GM12878 (cell line): ENCODE results near the gene ZNF284. TPM values are rescaled to one million over a fixed set of nuclear protein-coding genes. Genes with fewer than 3 reads are reported as not detected.

Experiments
- ATAC-seq: fragments of 200-7000 bp; cut with Tn5 transposase; 3 replicates; pipeline ENCODE4 v1.9.1; 2020; ENCODE audit warnings: mild to moderate bottlenecking, moderate library complexity
- BruUV-seq: library from RNA; stranded (reverse); fragments of 400-500 nt; replicated peaks from 2 replicates; lab custom pipeline; 2021; lab: Mats Ljungman, UMichigan
- CTCF ChIA-PET: fragments of 300-600 bp; sonication (Branson Sonifier 250); formaldehyde crosslinking; extraction: SDS; loops from one replicate; lab custom pipeline; 2021; ENCODE audit warnings: inconsistent platforms; lab: Yijun Ruan, JAX
- POLR2A ChIA-PET: fragments of 350-600 bp; formaldehyde crosslinking; extraction: SDS; loops from one replicate; lab custom pipeline; 2021; ENCODE audit warnings: inconsistent platforms; lab: Charles Lee
- RAD21 ChIA-PET: fragments of 300-600 bp; sonication (Branson Sonifier 250); formaldehyde crosslinking; loops from one replicate; lab custom pipeline; 2023; ENCODE audit warnings: antibody characterized with exemption; ENCODE audit not compliant: unreplicated experiment; lab: Charles Lee
- SMC1A ChIA-PET: fragments of 300-600 bp; sonication (Branson Sonifier 250); formaldehyde crosslinking; loops from one replicate; lab custom pipeline; 2023; ENCODE audit not compliant: unreplicated experiment, uncharacterized antibody; lab: Charles Lee
- DNase-seq: peaks from one replicate; pipeline ENCODE4 v3.0.0-alpha.2; 2011; ENCODE audit warnings: low read depth, low spot score
- FAIRE-seq: peaks from 3 replicates; lab custom pipeline; 2011; peaks lifted over from hg19 to GRCh38; lab: Jason Lieb, UNC
- H2AFZ ChIP-seq: 2 replicates; pipeline ENCODE4 v1.6.0; 2011; ENCODE audit warnings: low read depth, low read length, control low read depth; ENCODE audit not compliant: control insufficient read depth
- H3K27ac ChIP-seq: 2 replicates; pipeline ENCODE4 v1.5.1; 2011; ENCODE audit warnings: control low read depth; ENCODE audit not compliant: control insufficient read depth, insufficient read depth
- H3K27me3 ChIP-seq, 2 experiments: replicated peaks in 1 of 2; 2 replicates each; pipeline versions ENCODE4 v1.6.0 to v1.6.1; 2011; ENCODE audit warnings: low read length in 1 of 2; ENCODE audit not compliant: control insufficient read depth in 2 of 2, insufficient read depth in 2 of 2
- H3K36me3 ChIP-seq, 2 experiments: 2 replicates each; pipeline ENCODE4 v1.5.1; 2011; ENCODE audit warnings: low read length in 1 of 2; ENCODE audit not compliant: control insufficient read depth in 2 of 2, insufficient read depth in 2 of 2
- H3K4me1 ChIP-seq: 2 replicates; pipeline ENCODE4 v1.6.1; 2011; ENCODE audit warnings: mild to moderate bottlenecking, low read length, moderate library complexity, mixed read lengths; ENCODE audit not compliant: control insufficient read depth, insufficient read depth
- H3K4me2 ChIP-seq: 2 replicates; pipeline ENCODE4 v1.6.0; 2011; ENCODE audit warnings: control low read depth; ENCODE audit not compliant: control insufficient read depth, insufficient read depth
- H3K4me3 ChIP-seq: fragments of 200-600 bp; sonication (generic); 2 replicates; pipeline ENCODE4 v1.5.1; 2016
- H3K79me2 ChIP-seq: 2 replicates; pipeline ENCODE4 v1.6.0; 2011; ENCODE audit warnings: low read length; ENCODE audit not compliant: control insufficient read depth, insufficient read depth
- H3K9ac ChIP-seq: 2 replicates; pipeline ENCODE4 v1.8.0; 2011; ENCODE audit warnings: low read length, control low read depth, mixed read lengths; ENCODE audit not compliant: control insufficient read depth, insufficient read depth
- H3K9me3 ChIP-seq: replicated peaks from 3 replicates; pipeline ENCODE4 v1.5.1; 2011; ENCODE audit warnings: mild to moderate bottlenecking, low read length; ENCODE audit not compliant: control insufficient read depth, insufficient read depth
- H4K20me1 ChIP-seq: 2 replicates; pipeline ENCODE4 v1.6.0; 2011; ENCODE audit not compliant: control insufficient read depth, insufficient read depth
- CBFB ChIP-seq: IDR thresholded peaks from 2 replicates; pipeline ENCODE4 v1.6.1; 2016; ENCODE audit warnings: antibody characterized with exemption, low read depth
- CHD4 ChIP-seq: fragments of 200-600 bp; sonication (generic); IDR thresholded peaks from 2 replicates; pipeline ENCODE4 v1.6.1; 2016; ENCODE audit warnings: mild to moderate bottlenecking
- CTCF ChIP-seq, 3 experiments: IDR thresholded peaks in 2 of 3; conservative IDR thresholded peaks in 1 of 3; 2 replicates each; pipeline ENCODE4 v1.5.1; 2011; ENCODE audit warnings: low read depth in 3 of 3, low read length in 3 of 3, mild to moderate bottlenecking in 3 of 3, control low read depth in 2 of 3, moderate library complexity in 2 of 3, inconsistent platforms in 1 of 3, mixed read lengths in 1 of 3; ENCODE audit not compliant: control insufficient read depth in 2 of 3, insufficient read depth in 1 of 3; ENCODE audit errors: extremely low read depth in 1 of 3
- SRF ChIP-seq, 2 experiments: IDR thresholded peaks; 2 replicates each; pipeline ENCODE4 v1.6.1; 2011; ENCODE audit warnings: low read depth in 2 of 2, low read length in 2 of 2, mild to moderate bottlenecking in 1 of 2, moderate library complexity in 1 of 2
- WGBS: methylation state at CpG from one replicate; pipeline ENCODE4 v1.1.6; 2016; ENCODE audit warnings: low lambda C conversion rate; ENCODE audit not compliant: insufficient replicate concordance, insufficient coverage; ENCODE audit errors: missing lambda C conversion rate; 5-methylcytosine and 5-hydroxymethylcytosine counted together
- in situ Hi-C: fragments of 300-500 bp; cut with MboI; formaldehyde crosslinking; loops from 9 replicates; pipeline ENCODE4 v1.14.3; 2018; ENCODE audit warnings: mixed read lengths
- intact Hi-C: fragments of 100-400 bp; cut with micrococcal nuclease; formaldehyde crosslinking; loops from one replicate; pipeline ENCODE4 v1.14.2; 2022; ENCODE audit not compliant: unreplicated experiment
- polyA plus RNA-seq, 11 experiments: library from polyadenylated mRNA; depleted of rRNA in 4 of 11; unstranded in 6 of 11; stranded (reverse) in 5 of 11; fragments of >200 nt; fragmentation: Nextera tagmentation in 4 of 11; fragmentation: Illumina TruSeq in 1 of 11; extraction: Ambion mirVana in 4 of 11; extraction: Trizol in 1 of 11; gene quantifications; 1 replicate in 1 of 11; 2 replicates in 10 of 11; pipeline versions ENCODE4 v1.2.1 to v1.2.3, GENCODE V29; 2011 to 2016; ENCODE audit warnings: inconsistent platforms in 2 of 11, missing spikeins in 2 of 11, low read depth in 1 of 11
- total RNA-seq, 4 experiments: library from RNA; depleted of rRNA in 3 of 4; stranded (reverse); fragments of >200 nt in 3 of 4; fragmentation: Illumina TruSeq in 1 of 4; extraction: Trizol in 1 of 4; gene quantifications; 2 replicates each; pipeline versions ENCODE4 v1.2.1 to v1.2.3, GENCODE V29; 2013 to 2021

ZNF284 gene
- total and polyA plus RNA-seq, 10 of the 15 experiments (the other 5 are each of a cell fraction or from before 2014, with no cell fraction given), result 0.35 to 1.7 (median 0.60) TPM

- intact Hi-C loops (no loop called here), in situ Hi-C loops (no loop called here)
- Histone ChIP-seq H3K27ac (no peak overlapping the region), H3K4me1 (no peaks in the 10 kb centered on the region), H3K79me2 (no peaks in the 10 kb centered on the region), H3K36me3 (no peaks in the 10 kb centered on the region; a peak in 1 of 4 replicates), H3K27me3 (no peaks in the 10 kb centered on the region), H3K9ac (no peak overlapping the region), H4K20me1 (no peaks in the 10 kb centered on the region), H2AFZ (no peak overlapping the region), H3K9me3 (peaks cover 9% of the 10 kb centered on the region), H3K4me3 (no peak overlapping the region), H3K4me2 (no peak overlapping the region)
- ATAC-seq, result no peak
- ChIA-PET CTCF (interaction anchor here (1.0 kb wide), 1 partner anchor 134 kb away, joined by 4 read pairs; the partner anchor contains the start of gene ZNF45), RAD21 (no interaction called here), POLR2A (no interaction called here), SMC1A (interaction anchor here (0.7 kb wide), 1 partner anchor 26 kb away, joined by 3 read pairs; no protein-coding TSS in a partner anchor)
- no peak for DNase-seq
- FAIRE-seq, result no peak
- no TSS peak for BruUV-seq
- no peak for TF ChIP-seq SRF (IDR thresholded peaks at IDR 0.05; ENCODE audit: low read depth in 2 of 2, low read length in 2 of 2)
- no peak for TF ChIP-seq CBFB
- WGBS, result 100% methylated on average over 1 of the region's 1 CpG
Observed at GRCh38 chr19:44069415-44069814, 2.5 kb upstream of the ZNF284 start.

- peak overlapping the region; percentile 25; the same call in 1 of the 2 replicates for H3K9ac ChIP-seq
- no TSS peak for BruUV-seq
- no peak for FAIRE-seq
- CTCF ChIA-PET, result interaction anchor here (0.7 to 3.1 kb wide), 8 partner anchors 10 to 518 kb away, joined by 3 to 16 read pairs (median 4); partner anchors contain the start of genes ZNF224 and ZNF45
- no peaks in the 10 kb centered on the region; the same call in 1 of the 3 replicates for H3K9me3 ChIP-seq
- ATAC-seq, result peak; percentile 44
- intact Hi-C loops (no loop called here), in situ Hi-C loops (no loop called here)
- H3K4me3 ChIP-seq, result peak overlapping the region; percentile 66
- H4K20me1 ChIP-seq, result no peaks in the 10 kb centered on the region
- H3K79me2 ChIP-seq, result no peaks in the 10 kb centered on the region
- SMC1A ChIA-PET, result interaction anchor here (0.5 to 1.6 kb wide), 9 partner anchors 23 to 272 kb away, joined by 3 to 5 read pairs (median 3); partner anchors contain the start of genes ZNF221 and ZNF225
- no peaks in the 10 kb centered on the region for H3K36me3 ChIP-seq
- RAD21 ChIA-PET, result interaction anchor here (1.2 to 1.4 kb wide), 4 partner anchors 22 to 138 kb away, joined by 3 to 4 read pairs (median 4); partner anchors contain the start of genes ZNF221 and ZNF45
- TF ChIP-seq CHD4 (no peak), CTCF (IDR thresholded peaks at IDR 0.05 in 2 of 3, conservative IDR thresholded peaks at IDR 0.05 in 1 of 3; ENCODE audit: control insufficient read depth in 2 of 3, extremely low read depth in 1 of 3, insufficient read depth in 1 of 3, low read depth in 3 of 3, low read length in 3 of 3) (peak in 1 of 3 experiments; percentile 20; a peak in 1 of 6 replicates)
- TF ChIP-seq, all 136 proteins: peak for 1
- DNase-seq, result no peak
- WGBS, result 55% methylated on average over 18 of the region's 18 CpGs
- H3K27ac ChIP-seq, result no peak overlapping the region
- H3K27me3 ChIP-seq, result no peaks in the 10 kb centered on the region
- POLR2A ChIA-PET, result interaction anchor here (0.6 to 1.7 kb wide), 4 partner anchors 20 to 88 kb away, joined by 3 to 5 read pairs (median 3); partner anchors contain the start of gene ZNF224
- no peaks in the 10 kb centered on the region for H3K4me1 ChIP-seq
- H3K4me2 ChIP-seq, result peak overlapping the region; percentile 89
- H2AFZ ChIP-seq, result peak overlapping the region; percentile 64
Observed at GRCh38 chr19:44072543-44073401, 813 bp downstream of the ZNF284 start.
